ENCODE results near the gene MOCS1. TPM values are rescaled to one million over a fixed set of nuclear protein-coding genes. Genes with fewer than 3 reads are reported as not detected.

Gene MOCS1
- total and polyA plus RNA-seq, 9 of the 15 experiments (the other 6 are each of a cell fraction or from before 2014, with no cell fraction given) = 0.69 to 12.7 (median 8.7) TPM

DNA sequence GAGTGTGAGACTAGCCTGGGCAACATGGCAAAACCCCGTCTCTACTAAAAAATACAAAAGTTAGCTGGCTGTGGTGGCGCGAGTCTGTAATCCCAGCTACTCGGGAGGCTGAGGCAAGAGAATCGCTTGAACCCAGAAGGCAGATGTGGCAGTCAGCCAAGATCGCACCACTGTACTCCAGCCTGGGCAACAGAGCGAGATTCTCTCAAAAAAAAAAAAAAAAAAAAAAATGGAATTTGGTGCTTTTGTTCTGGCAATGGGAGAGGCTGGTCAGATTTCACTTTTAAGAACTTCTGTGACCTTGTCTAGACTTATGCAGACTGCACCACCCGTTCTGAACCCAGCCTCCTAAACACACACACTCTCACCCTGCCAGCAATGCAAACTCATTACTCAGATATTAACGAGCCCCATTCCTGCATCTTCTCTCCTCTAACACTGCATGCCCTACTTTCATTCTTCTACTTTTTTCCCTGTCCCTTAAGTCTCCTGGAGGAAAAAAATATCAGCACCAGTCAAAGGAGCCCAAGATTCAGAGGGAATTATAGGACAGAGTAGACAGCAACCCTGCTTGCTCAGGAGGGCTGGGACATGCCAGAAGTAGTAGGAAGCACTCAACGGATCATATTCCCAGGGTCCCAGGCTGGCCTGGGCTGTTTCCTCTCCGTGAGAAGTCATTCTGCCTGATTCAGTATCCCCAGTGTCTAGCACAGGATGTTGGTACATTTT lies 4.4 kb downstream of the MOCS1 start:
- no peak overlapping the region for H3K9ac ChIP-seq (ENCODE audit: insufficient read depth in 1 of 2, low read depth in 2 of 2, low read length in 2 of 2)
- DNase-seq (ENCODE audit: extremely low read depth in 1 of 4, low spot score in 3 of 4) (no peak), ATAC-seq (no peak), FAIRE-seq (no peak)
- H3K27me3 ChIP-seq (ENCODE audit: control insufficient read depth in 2 of 2, insufficient read depth in 2 of 2, low read length in 2 of 2) = peaks cover 0 to 8% of the 10 kb centered on the region in 2 experiments; a peak in 1 of 5 replicates
- H3K4me1 ChIP-seq (replicated peaks in 1 of 2; ENCODE audit: control insufficient read depth in 2 of 2, insufficient read depth in 2 of 2, low read length in 2 of 2) = peaks cover 6 to 8% of the 10 kb centered on the region in 2 experiments; a peak in 4 of 5 replicates
- no peak overlapping the region for H3K4me2 ChIP-seq (ENCODE audit: insufficient read depth, low read length)
- H3K9me3 ChIP-seq (replicated peaks; ENCODE audit: control insufficient read depth, insufficient read depth, low read depth, low read length) = peaks cover 5% of the 10 kb centered on the region
- BruUV-seq (replicated peaks) = no TSS peak
- no peak overlapping the region for H3K4me3 ChIP-seq
- intact Hi-C loops (cut with micrococcal nuclease) = no loop called here
- in situ Hi-C loops (cut with MboI) = no loop called here
- 18% methylated on average over 11 of the region's 11 CpGs for WGBS (ENCODE audit: insufficient coverage, low coverage, missing lambda C conversion rate)
- no peaks in the 10 kb centered on the region for H3K9me1 ChIP-seq (ENCODE audit: control insufficient read depth, insufficient read depth, low read length)
- TF ChIP-seq, protein P1, sequence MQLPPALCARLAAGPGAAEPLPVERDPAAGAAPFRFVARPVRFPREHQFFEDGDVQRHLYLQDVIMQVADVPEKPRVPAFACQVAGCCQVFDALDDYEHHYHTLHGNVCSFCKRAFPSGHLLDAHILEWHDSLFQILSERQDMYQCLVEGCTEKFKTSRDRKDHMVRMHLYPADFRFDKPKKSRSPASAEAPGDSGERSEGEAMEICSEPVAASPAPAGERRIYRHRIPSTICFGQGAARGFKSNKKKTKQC (CRISPR knock-in tag; IDR thresholded peaks at IDR 0.05) = no peak
- TF ChIP-seq ZNF121 (CRISPR knock-in tag; conservative IDR thresholded peaks at IDR 0.05) (peak; percentile 68), NFIC (IDR thresholded peaks at IDR 0.05) (0 out of 2 replicates have a peak, but pooled peaks have one; percentile 9), ZNF184 (CRISPR knock-in tag; IDR thresholded peaks at IDR 0.05) (no peak)
- CTCF ChIA-PET (ENCODE audit: low intra/inter-chr PET ratio) = no interaction called here
- peaks cover 6% of the 10 kb centered on the region; the same call in 1 of the 3 replicates for H3K36me3 ChIP-seq (ENCODE audit: control insufficient read depth, insufficient read depth, low read length)
- H2AFZ ChIP-seq (ENCODE audit: low read depth, low read length) = no peak overlapping the region
- POLR2A ChIA-PET = interaction anchor here (0.6 kb wide), 1 partner anchor 57 kb away, joined by 3 read pairs; no protein-coding TSS in a partner anchor
- H3K27ac ChIP-seq (ENCODE audit: extremely low read depth, low read depth, low read length) = no peak overlapping the region
- H3K79me2 ChIP-seq (ENCODE audit: control insufficient read depth, insufficient read depth, low read length) = no peaks in the 10 kb centered on the region
- no peaks in the 10 kb centered on the region; the same call in 1 of the 2 replicates for H4K20me1 ChIP-seq (replicated peaks; ENCODE audit: control insufficient read depth, insufficient read depth, low read length)
